ENCODE data around the gene SRPRA. TPM values are rescaled to one million over a fixed set of nuclear protein-coding genes. Genes with fewer than 3 reads are reported as not detected.

Gene SRPRA
- total and polyA plus RNA-seq, 2 donors (not counting 1 experiment from before 2014, with no cell fraction given) = 115 to 136 TPM

DNA sequence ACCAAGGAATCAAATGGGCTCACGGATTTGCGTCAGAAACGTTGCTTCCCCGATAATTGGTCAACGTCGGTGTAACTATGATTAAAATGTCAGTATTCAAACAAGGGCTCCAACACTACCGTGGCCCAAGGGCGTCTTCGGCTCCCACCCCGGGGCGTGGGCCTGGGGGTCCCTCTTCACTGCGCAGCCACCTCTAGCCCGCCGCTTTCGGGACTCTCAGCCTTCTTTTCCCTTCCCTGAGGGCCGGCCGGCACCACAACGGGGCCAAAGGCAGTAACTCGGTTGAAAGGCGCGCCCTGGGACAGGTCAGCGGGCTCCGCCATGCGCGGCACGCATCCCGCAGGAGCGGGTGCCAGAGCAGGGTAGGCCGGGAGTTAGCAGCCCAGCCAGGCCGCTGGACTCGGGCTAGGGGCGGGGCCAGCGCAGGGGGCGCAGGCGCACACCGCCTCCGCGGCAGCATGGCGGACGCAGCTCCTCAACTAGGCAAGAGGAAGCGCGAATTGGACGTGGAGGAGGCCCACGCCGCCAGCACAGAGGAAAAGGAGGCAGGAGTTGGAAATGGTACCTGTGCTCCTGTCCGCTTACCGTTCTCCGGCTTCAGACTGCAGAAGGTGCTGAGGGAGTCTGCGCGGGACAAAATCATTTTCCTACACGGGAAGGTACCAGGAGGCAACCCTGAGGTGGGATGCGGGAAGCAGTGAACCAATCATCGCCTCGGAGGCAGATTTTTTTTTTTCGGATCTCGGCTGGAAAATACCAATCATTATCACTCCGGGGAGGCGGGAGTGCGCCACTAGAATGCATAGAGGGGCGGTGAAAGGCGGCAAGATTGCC is 35.1 kb upstream of the SRPRA start, which contains the start of gene DCPS:
Gene DCPS (plus strand): TSS at position 438 of the 834 bp plus-strand sequence. CDS start 21 bp downstream, at position 459.
- Histone ChIP-seq H3K9ac (ENCODE audit: low read length) (peak within 1 kb of the TSS; percentile 97), H3K27me3 (replicated peaks in 1 of 4; ENCODE audit: control extremely low read depth in 1 of 4, control insufficient read depth in 3 of 4, insufficient read depth in 4 of 4, low read length in 3 of 4) (no peaks in the 10 kb centered on the region), H3K27ac (ENCODE audit: low read length in 2 of 2) (peak within 1 kb of the TSS; percentile 82 to 90), H3K79me2 (ENCODE audit: control insufficient read depth, insufficient read depth, low read length) (peaks cover 36% of the 10 kb centered on the region), H3K4me1 (ENCODE audit: control insufficient read depth in 2 of 2, insufficient read depth in 2 of 2, low read length in 2 of 2) (peaks cover 11 to 33% of the 10 kb centered on the region in 2 donors), H3K9me3 (ENCODE audit: control extremely low read depth in 1 of 3, control insufficient read depth in 2 of 3, insufficient read depth in 1 of 3, low read length in 2 of 3) (no peaks in the 10 kb centered on the region), H3K4me3 (ENCODE audit: control extremely low read depth in 1 of 5, extremely low read depth in 1 of 5, insufficient read depth in 1 of 5, low read depth in 2 of 5, low read length in 4 of 5) (peak within 1 kb of the TSS; percentile 60 to 99 (median 97)), H4K20me1 (ENCODE audit: control insufficient read depth, insufficient read depth, low read length, poor library complexity, severe bottlenecking) (no peaks in the 10 kb centered on the region), H3K36me3 (replicated peaks in 1 of 2; ENCODE audit: control extremely low read depth in 1 of 2, control insufficient read depth in 1 of 2, extremely low read depth in 1 of 2, insufficient read depth in 2 of 2, low read length in 1 of 2) (peaks cover 2 to 9% of the 10 kb centered on the region in 2 experiments), H3K4me2 (replicated peaks; ENCODE audit: low read depth, low read length, poor library complexity, severe bottlenecking) (peak within 1 kb of the TSS; percentile 96), H2AFZ (ENCODE audit: insufficient read depth, low read depth, low read length, poor library complexity, severe bottlenecking) (peak within 1 kb of the TSS; percentile 99)
- DNase-seq = peak; percentile 89
- Mint-ChIP-seq H3K9me3 (ENCODE audit: insufficient read depth) (no peaks in the 10 kb centered on the region), H3K27me3 (no peaks in the 10 kb centered on the region), H3K27ac (peak within 1 kb of the TSS; percentile 94), H3K4me1 (peaks cover 35% of the 10 kb centered on the region), H3K4me3 (peak within 1 kb of the TSS; percentile 88)
- TF ChIP-seq EZH2 (IDR thresholded peaks at IDR 0.05; ENCODE audit: borderline replicate concordance, insufficient read depth, low read depth, low read length, poor library complexity, severe bottlenecking) = no peak
- no peak for TF ChIP-seq CTCF (IDR thresholded peaks at IDR 0.05)
- ChIA-PET POLR2A (interaction anchor here (0.6 to 1.1 kb wide), 4 partner anchors 18 to 35 kb away, joined by 3 to 12 read pairs (median 6); partner anchors contain the start of genes FOXRED1, SRPRA and TIRAP), CTCF (interaction anchor here (0.6 to 1.2 kb wide), 4 partner anchors 10 to 31 kb away, joined by 3 to 4 read pairs (median 3); no protein-coding TSS in a partner anchor)
- 3% methylated on average over 57 of the region's 61 CpGs for WGBS (ENCODE audit: insufficient coverage)
- intact Hi-C loops (cut with micrococcal nuclease) = loop anchor here (1.0 to 10.0 kb wide), 4 partner anchors 19 to 93 kb away; partner anchors contain the start of genes FAM118B, FOXRED1, RPUSD4 and ST3GAL4
- peak; percentile 98 for ATAC-seq (ENCODE audit: low read depth)

DNA sequence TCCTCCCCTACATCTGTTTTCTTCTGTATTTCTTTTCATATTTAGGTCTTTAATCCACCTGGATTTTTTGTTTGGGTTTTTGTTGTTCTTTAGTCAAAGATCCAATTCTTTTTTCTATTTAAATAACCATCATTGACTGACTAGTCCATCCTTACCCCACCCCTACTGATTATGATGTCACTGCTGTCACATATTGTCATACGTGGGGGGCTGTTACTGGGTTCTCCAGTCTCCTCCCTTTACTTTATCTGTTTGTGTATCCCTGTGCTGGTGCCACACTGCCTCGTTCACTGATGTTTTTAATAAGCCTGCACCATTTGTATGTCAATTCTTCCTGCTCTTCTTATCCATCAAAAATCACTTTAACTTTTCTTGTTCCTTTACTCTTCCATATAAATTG is 28.3 kb upstream of the SRPRA start:
- Mint-ChIP-seq H3K4me1 (peaks cover 11% of the 10 kb centered on the region), H3K9me3 (ENCODE audit: insufficient read depth) (no peaks in the 10 kb centered on the region), H3K27ac (no peak overlapping the region), H3K27me3 (no peaks in the 10 kb centered on the region), H3K4me3 (no peak overlapping the region)
- intact Hi-C loops (cut with micrococcal nuclease) = no loop called here
- ChIA-PET CTCF (no interaction called here), POLR2A (no interaction called here)
- peaks cover 0 to 25% of the 10 kb centered on the region in 2 experiments for H3K36me3 ChIP-seq (replicated peaks in 1 of 2; ENCODE audit: control extremely low read depth in 1 of 2, control insufficient read depth in 1 of 2, extremely low read depth in 1 of 2, insufficient read depth in 2 of 2, low read length in 1 of 2)
- no peaks in the 10 kb centered on the region for H3K79me2 ChIP-seq (ENCODE audit: control insufficient read depth, insufficient read depth, low read length)
- H3K27ac ChIP-seq (ENCODE audit: low read length in 2 of 2) = no peak overlapping the region
- DNase-seq (no peak), ATAC-seq (ENCODE audit: low read depth) (no peak)
- no peak overlapping the region for H3K9ac ChIP-seq (ENCODE audit: low read length)
- H3K4me3 ChIP-seq (ENCODE audit: control extremely low read depth in 1 of 5, extremely low read depth in 1 of 5, insufficient read depth in 1 of 5, low read depth in 2 of 5, low read length in 4 of 5) = no peak overlapping the region
- H4K20me1 ChIP-seq (ENCODE audit: control insufficient read depth, insufficient read depth, low read length, poor library complexity, severe bottlenecking) = no peaks in the 10 kb centered on the region
- H3K27me3 ChIP-seq (replicated peaks in 1 of 4; ENCODE audit: control extremely low read depth in 1 of 4, control insufficient read depth in 3 of 4, insufficient read depth in 4 of 4, low read length in 3 of 4) = no peaks in the 10 kb centered on the region
- no peak overlapping the region for H2AFZ ChIP-seq (ENCODE audit: insufficient read depth, low read depth, low read length, poor library complexity, severe bottlenecking)
- peaks cover 4 to 5% of the 10 kb centered on the region in 2 donors for H3K4me1 ChIP-seq (ENCODE audit: control insufficient read depth in 2 of 2, insufficient read depth in 2 of 2, low read length in 2 of 2)
- no peaks in the 10 kb centered on the region for H3K9me3 ChIP-seq (ENCODE audit: control extremely low read depth in 1 of 3, control insufficient read depth in 2 of 3, insufficient read depth in 1 of 3, low read length in 2 of 3)
- TF ChIP-seq CTCF (IDR thresholded peaks at IDR 0.05) (no peak), EZH2 (IDR thresholded peaks at IDR 0.05; ENCODE audit: borderline replicate concordance, insufficient read depth, low read depth, low read length, poor library complexity, severe bottlenecking) (no peak)
- WGBS (ENCODE audit: insufficient coverage) = 60% methylated on average over 2 of the region's 2 CpGs
- no peak overlapping the region for H3K4me2 ChIP-seq (replicated peaks; ENCODE audit: low read depth, low read length, poor library complexity, severe bottlenecking)

All from B cell (primary cell).